Astrocyte of the cerebellum (primary cell): ENCODE measurements around the gene RIPOR1.
"Not testable (repeated sequence)": the region's sequence is repeated elsewhere in the genome, so short reads cannot be mapped to it uniquely, and the experiment has no call there.

Experiments
- DNase-seq: peaks from one replicate; pipeline ENCODE4 v3.0.0-alpha.2; 2011; ENCODE audit warnings: low read depth
- H3K4me3 ChIP-seq: 2 replicates; pipeline ENCODE4 v1.5.1; 2011; ENCODE audit warnings: mild to moderate bottlenecking, low read depth, low read length, moderate library complexity
- in situ Hi-C: cut with HindIII; loops from 2 replicates; pipeline ENCODE4 v1.10.0; 2017; ENCODE audit warnings: low sequenced_read_pairs
- TF ChIP-seq, protein P1 (sequence below): IDR thresholded peaks from 2 replicates; pipeline ENCODE4 v1.5.1; 2012; ENCODE audit warnings: low read length, low read depth, moderate library complexity, mild to moderate bottlenecking; ENCODE audit errors: missing control alignments

The RIPOR1 gene

DNA sequence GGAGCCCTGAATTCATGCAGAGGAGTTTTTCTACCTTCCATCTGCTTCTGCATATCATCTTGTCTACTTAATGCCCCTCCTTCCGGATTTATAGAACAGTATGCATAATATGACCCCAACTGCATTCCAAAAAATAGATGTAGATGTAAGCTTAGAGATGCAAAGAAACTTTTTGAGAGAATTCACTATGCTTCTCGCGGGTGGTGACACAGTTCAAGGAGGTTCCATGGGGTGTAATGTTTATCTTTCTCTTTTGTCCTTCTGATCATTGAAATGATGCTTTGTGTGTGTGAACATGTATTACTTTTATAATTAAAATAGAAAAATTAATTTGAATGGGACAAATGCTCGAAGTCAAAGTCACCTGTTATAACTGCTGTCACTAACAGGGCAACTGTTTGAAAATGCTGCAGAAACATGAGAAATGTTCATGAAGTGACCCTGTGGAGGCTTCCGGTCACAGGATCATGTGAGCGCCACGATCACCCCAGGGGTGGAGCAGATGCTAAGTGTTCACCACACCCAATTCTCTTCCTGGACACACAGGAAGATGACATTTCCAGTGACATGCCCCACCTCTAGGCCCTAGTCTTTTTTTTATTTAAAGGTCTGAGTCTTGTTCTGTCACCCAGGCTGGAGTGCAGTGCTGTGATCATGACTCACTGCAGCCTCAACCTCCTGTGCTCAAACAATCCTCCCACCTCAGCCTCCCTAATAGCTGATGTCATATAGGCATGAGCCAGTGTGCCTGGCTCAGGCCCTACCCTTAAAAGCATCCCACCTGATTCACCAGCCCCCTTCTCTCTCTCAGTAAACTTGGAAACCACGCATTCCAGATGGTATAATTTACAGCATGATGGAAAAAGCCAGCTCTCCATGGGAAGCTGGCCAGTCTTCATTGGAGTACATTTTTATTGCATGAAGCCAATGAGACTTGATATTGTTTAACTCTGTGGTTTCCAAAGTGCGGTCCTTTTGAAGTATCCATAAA is 24.3 kb upstream of the RIPOR1 start:
- TF ChIP-seq, protein P1, sequence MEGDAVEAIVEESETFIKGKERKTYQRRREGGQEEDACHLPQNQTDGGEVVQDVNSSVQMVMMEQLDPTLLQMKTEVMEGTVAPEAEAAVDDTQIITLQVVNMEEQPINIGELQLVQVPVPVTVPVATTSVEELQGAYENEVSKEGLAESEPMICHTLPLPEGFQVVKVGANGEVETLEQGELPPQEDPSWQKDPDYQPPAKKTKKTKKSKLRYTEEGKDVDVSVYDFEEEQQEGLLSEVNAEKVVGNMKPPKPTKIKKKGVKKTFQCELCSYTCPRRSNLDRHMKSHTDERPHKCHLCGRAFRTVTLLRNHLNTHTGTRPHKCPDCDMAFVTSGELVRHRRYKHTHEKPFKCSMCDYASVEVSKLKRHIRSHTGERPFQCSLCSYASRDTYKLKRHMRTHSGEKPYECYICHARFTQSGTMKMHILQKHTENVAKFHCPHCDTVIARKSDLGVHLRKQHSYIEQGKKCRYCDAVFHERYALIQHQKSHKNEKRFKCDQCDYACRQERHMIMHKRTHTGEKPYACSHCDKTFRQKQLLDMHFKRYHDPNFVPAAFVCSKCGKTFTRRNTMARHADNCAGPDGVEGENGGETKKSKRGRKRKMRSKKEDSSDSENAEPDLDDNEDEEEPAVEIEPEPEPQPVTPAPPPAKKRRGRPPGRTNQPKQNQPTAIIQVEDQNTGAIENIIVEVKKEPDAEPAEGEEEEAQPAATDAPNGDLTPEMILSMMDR, result no peak
- no peak overlapping the region for H3K4me3 ChIP-seq
- DNase-seq, result peak; percentile 66
- in situ Hi-C loops, result no loop called here

DNA sequence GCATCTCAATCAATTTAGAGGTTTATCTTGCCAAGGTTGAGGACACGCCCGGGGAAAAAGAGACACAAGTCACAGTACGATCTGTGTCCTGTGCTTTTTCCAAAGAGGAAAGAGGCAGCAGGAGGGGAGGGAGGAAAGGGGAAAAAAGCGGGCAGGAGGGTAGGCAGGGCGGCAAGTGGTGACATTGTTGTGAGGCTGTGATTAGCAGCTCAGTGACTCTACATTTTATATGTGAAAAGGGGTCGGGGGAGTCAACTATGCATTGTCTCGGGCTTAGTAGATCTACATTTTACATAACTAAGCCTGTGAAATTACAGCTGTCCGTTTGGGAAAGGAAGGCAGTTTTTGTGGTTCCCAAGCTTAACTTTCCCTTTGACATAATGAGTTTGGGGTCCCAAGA is 22.2 kb upstream of the RIPOR1 start:
- TF ChIP-seq, protein P1, result no peak
- no peak overlapping the region for H3K4me3 ChIP-seq
- no peak for DNase-seq
- in situ Hi-C loops, result no loop called here

DNA sequence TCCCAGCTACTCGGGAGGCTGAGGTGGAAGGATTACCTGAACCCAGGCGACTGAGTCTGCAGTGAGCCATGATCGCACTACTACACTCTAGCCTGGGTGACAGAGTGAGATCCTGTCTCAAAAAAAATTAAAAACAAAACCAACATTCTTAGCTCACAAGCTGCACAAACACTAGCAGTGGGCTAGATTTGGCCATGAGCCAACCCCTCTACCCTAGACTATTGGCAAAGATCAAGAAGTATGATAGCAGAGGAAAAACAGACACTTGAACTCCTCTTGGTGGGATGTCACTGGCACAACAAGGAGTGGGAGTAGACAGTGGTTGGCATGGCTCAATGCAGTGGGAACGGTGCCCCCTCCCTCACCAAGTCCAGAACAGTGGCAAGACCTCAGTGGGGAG is 19.6 kb upstream of the RIPOR1 start:
- DNase-seq, result no peak
- TF ChIP-seq, protein P1, result no peak
- no peak overlapping the region for H3K4me3 ChIP-seq
- in situ Hi-C loops, result no loop called here

DNA sequence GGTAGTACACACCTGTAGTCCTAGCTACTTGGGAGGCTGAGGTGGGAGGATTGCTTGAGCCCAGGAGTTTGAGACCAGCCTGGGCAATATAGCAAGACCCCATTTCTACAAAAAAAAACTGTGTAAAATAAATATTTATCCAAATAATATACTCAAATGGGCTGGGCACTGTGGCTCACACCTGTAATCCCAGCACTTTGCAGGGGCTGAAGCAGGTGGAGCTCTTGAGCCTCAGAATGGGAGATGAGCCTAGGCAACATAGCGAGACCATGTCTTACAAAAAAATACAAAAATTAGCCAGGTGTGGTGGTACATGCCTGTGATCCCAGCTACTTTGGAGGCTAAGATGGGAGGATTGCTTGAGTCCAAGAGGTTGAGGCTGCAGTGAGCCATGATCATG is 14.7 kb upstream of the RIPOR1 start:
- in situ Hi-C loops, DNase-seq, H3K4me3 ChIP-seq: not testable (repeated sequence)

DNA sequence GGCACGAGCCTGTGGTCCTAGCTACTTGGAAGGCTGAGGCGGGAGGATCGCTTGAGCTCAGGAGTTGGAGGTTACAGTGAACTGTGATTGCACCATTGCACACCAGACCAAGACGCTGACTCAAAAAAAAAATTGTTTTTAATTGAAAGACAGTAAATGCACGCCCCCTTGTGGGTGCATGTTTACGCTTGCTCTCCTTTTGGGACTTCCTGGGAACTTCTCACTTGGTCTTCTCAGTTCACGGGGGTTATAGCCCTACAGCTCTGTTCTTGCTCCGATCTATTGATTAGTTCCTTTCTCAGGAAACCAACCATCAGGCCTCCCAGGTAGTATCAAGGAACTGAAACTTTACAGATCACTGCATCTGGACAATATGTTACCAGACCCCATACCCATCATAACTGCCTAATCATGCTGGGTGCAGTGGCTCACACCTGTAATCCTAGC is 14.2 kb upstream of the RIPOR1 start:
- no peak overlapping the region for H3K4me3 ChIP-seq
- TF ChIP-seq, protein P1, result peak; percentile 72
- DNase-seq, result peak; percentile 75
- in situ Hi-C loops, result no loop called here

DNA sequence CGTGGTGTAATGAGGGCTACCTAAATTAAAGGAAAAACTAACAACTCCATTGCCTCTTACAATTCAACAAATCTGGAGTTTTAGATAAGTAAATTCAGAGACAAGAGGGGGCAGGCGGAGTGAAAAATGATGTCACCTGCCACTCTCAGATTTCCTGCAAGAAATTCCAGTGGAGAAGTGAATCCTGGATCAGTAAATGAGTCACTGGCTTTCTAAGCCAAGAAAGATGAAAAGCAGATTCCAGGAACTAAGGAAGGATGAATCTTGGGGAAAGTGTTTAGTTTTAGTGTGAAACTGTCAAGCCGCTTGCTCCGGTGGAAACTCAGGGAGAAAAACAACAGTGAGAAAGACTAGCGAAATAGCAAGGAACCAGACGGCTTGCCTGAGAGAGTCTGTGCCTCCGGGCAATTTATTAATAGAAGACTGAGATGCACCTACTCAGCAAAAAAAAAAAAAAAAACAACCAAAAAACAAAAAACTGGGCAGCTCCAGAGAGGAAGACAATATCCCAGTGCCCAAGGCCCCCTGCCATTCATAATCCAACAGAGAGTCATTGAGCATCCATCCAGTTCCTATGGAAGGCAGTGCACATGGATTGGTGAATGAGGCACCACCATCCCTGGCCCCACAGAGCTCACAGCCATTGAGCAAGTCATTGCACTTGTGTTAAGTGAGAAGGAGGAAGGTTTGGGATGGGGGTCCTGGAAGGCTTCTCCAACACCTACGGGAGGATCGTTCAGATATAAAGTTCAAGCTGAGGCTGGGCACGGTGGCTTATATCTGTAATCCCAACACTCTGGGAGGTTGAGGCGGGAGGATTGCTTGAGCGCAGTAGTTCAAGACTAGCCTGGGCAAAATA is 12.1 kb upstream of the RIPOR1 start:
- no peak for DNase-seq
- TF ChIP-seq, protein P1, result no peak
- in situ Hi-C loops, result no loop called here
- H3K4me3 ChIP-seq, result no peak overlapping the region

DNA sequence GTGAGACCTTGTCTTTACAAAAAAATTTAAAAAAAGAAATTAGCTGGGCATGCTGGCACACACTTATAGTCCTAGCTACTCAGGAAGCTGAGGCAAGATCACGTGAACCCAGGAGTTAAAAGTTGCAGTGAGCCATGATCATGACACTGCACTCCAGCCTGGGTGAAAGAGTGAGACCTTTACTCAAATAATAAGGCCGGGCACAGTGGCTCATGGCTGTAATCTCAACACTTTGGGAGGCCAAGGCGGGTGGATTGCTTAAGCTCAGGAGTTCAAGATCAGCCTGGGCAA is 11.5 kb upstream of the RIPOR1 start:
- in situ Hi-C loops, result no loop called here
- H3K4me3 ChIP-seq, result no peak overlapping the region
- TF ChIP-seq, protein P1, result no peak
- DNase-seq, result no peak
